Common myeloid progenitor, CD34-positive (primary cell): Measurements from ENCODE around the gene RAB17. TPM values are rescaled to one million over a fixed set of nuclear protein-coding genes. Genes with fewer than 3 reads are reported as not detected.

Experiments used
- CTCF ChIA-PET: fragments of 350-600 bp; sonication (Branson Sonifier 250); formaldehyde crosslinking; loops from one replicate; lab custom pipeline; 2021; ENCODE audit warnings: antibody characterized with exemption; lab: Charles Lee
- POLR2A ChIA-PET: fragments of 350-600 bp; sonication (Branson Sonifier 250); formaldehyde crosslinking; loops from one replicate; lab custom pipeline; 2021; ENCODE audit warnings: antibody characterized with exemption; lab: Charles Lee
- DNase-seq, 3 donors: peaks; one replicate each; pipeline versions ENCODE4 v3.0.0 to v3.0.0-alpha.2; 2013
- H3K27ac ChIP-seq, 2 experiments: 1 replicate in 1 of 2; 2 replicates in 1 of 2; pipeline ENCODE4 v1.7.0; 2013; ENCODE audit warnings: inconsistent platforms in 2 of 2, low read length in 2 of 2, mild to moderate bottlenecking in 2 of 2, low read depth in 1 of 2, moderate library complexity in 1 of 2; ENCODE audit not compliant: severe bottlenecking in 2 of 2, insufficient read depth in 1 of 2, poor library complexity in 1 of 2
- H3K27me3 ChIP-seq, 5 experiments: replicated peaks in 2 of 5; 1 replicate in 3 of 5; 2 replicates in 2 of 5; pipeline versions ENCODE4 v1.6.1 to v1.7.0; 2013; ENCODE audit warnings: low read length in 4 of 5, mild to moderate bottlenecking in 2 of 5, moderate library complexity in 2 of 5, inconsistent platforms in 1 of 5; ENCODE audit not compliant: insufficient read depth in 5 of 5, control insufficient read depth in 4 of 5
- H3K36me3 ChIP-seq, 4 experiments: 1 replicate in 2 of 4; 2 replicates in 2 of 4; pipeline versions ENCODE4 v1.6.1 to v1.7.0; 2013; ENCODE audit warnings: low read length in 3 of 4, control low read depth in 1 of 4, mild to moderate bottlenecking in 1 of 4; ENCODE audit not compliant: control insufficient read depth in 4 of 4, insufficient read depth in 4 of 4
- H3K4me1 ChIP-seq, 4 experiments: 1 replicate in 3 of 4; 2 replicates in 1 of 4; pipeline versions ENCODE4 v1.6.1 to v1.7.1; 2013; ENCODE audit warnings: low read length in 3 of 4, mild to moderate bottlenecking in 3 of 4, control low read depth in 1 of 4, inconsistent platforms in 1 of 4, moderate library complexity in 1 of 4; ENCODE audit not compliant: control insufficient read depth in 4 of 4, insufficient read depth in 4 of 4; ENCODE audit errors: control extremely low read depth in 1 of 4
- H3K4me3 ChIP-seq, 7 experiments: 1 replicate in 4 of 7; 2 replicates in 3 of 7; pipeline versions ENCODE4 v1.5.1 to v1.7.0; 2013; ENCODE audit warnings: mild to moderate bottlenecking in 7 of 7, low read length in 6 of 7, moderate library complexity in 6 of 7, inconsistent platforms in 2 of 7, low read depth in 2 of 7, control low read depth in 1 of 7; ENCODE audit not compliant: insufficient read depth in 4 of 7, control insufficient read depth in 1 of 7; ENCODE audit errors: extremely low read depth in 1 of 7
- H3K9me3 ChIP-seq, 5 experiments: 1 replicate in 4 of 5; 2 replicates in 1 of 5; pipeline versions ENCODE4 v1.6.1 to v1.7.1; 2013; ENCODE audit warnings: low read length in 4 of 5, mild to moderate bottlenecking in 2 of 5, inconsistent platforms in 1 of 5, low read depth in 1 of 5, moderate library complexity in 1 of 5; ENCODE audit not compliant: control insufficient read depth in 4 of 5, insufficient read depth in 2 of 5; ENCODE audit errors: control extremely low read depth in 1 of 5
- WGBS: methylation state at CpG from one replicate; pipeline ENCODE4 v1.1.5; 2013; ENCODE audit not compliant: insufficient coverage; 5-methylcytosine and 5-hydroxymethylcytosine counted together
- polyA plus RNA-seq: library from polyadenylated mRNA; unstranded; fragments of 120-200 nt; gene quantifications from one replicate; pipeline ENCODE4 v1.2.1, GENCODE V29; 2013

Gene RAB17, protein sequence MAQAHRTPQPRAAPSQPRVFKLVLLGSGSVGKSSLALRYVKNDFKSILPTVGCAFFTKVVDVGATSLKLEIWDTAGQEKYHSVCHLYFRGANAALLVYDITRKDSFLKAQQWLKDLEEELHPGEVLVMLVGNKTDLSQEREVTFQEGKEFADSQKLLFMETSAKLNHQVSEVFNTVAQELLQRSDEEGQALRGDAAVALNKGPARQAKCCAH
- 0.03 TPM for polyA plus RNA-seq

DNA sequence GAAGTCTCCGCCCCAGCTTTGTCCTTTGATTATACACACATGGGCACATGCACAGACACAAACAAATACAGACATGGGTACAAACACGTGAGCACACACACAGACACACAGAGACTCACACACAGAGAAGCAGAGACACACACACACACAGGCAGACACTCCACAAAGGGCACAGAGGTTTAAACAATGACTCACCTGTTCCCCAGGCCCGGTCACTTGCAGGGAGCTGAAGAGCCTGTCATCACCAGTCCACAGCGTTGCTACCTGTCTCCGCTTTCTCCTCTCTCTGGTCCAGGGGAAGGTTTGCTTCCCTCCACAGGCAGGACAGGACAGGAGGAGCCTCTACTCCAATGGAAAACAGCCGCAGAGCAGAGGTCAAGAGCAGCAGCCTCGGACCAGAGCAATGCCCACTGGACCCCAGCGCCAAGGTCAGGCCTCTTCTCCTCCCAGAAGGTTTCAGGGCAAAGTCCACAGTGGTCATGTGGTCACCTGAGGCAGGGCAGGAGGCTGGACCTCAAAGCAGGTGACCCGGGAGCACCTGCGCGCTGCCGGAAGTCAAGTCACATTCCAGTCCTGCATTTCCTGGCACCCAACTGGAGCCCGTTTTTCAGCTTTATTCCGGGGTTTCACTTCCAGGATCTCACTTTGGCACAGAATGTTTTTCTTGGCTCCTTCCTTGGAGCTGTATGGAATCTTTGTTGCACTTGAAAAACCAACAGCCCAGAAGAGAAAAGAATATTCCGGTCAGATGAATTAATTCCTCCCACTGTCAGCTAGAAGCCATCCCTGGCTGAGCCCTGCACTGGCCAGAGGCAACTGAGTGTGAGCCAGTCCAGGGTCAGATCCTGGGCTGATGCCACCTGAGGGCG is at the start of gene RAB17:
Gene RAB17 (minus strand): TSS at position 463 of the 869 bp plus-strand sequence. CDS start 4,580 bp downstream, outside the sequence.
- no peak for DNase-seq
- CTCF ChIA-PET, result interaction anchor here (0.7 to 1.7 kb wide), 4 partner anchors 9 to 82 kb away, joined by 3 to 7 read pairs (median 4); no protein-coding TSS in a partner anchor
- H3K27me3 ChIP-seq, result no peaks in the 10 kb centered on the region
- over 99% methylated on average over 16 of the region's 16 CpGs for WGBS
- peak within 1 kb of the TSS in 1 of 7 experiments; percentile 26 for H3K4me3 ChIP-seq
- H3K27ac ChIP-seq, result no peak within 1 kb of the TSS
- H3K36me3 ChIP-seq, result no peaks in the 10 kb centered on the region
- POLR2A ChIA-PET, result interaction anchor here (0.6 kb wide), 1 partner anchor 71 kb away, joined by 3 read pairs; no protein-coding TSS in a partner anchor
- H3K4me1 ChIP-seq, result peaks cover 2 to 11% (median 8%) of the 10 kb centered on the region in 4 experiments
- H3K9me3 ChIP-seq, result peaks cover 0 to 3% (median 0%) of the 10 kb centered on the region in 5 experiments

DNA sequence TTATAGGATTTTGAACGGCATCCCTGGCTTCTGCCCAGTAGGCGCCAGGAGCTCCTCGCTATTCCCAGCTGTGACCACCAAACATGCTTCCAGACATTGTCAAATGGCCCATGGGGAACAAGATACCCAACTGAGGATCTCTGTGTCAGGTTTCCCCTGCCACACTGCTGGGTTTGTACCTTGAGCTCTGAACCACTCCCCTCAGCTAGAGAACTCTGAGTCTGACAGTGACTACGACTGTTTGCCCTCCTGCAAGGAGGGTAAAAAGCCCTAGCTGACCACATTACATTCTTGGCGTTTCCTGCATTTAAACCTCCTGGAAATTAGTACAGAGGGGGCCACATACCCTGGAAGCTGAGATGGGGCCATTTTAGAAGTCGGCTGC is 49.3 kb upstream of the RAB17 start:
- Histone ChIP-seq H3K4me3 (no peak overlapping the region), H3K4me1 (no peaks in the 10 kb centered on the region), H3K9me3 (peaks cover 0 to 5% (median 1%) of the 10 kb centered on the region in 5 experiments), H3K27ac (no peak overlapping the region), H3K36me3 (no peaks in the 10 kb centered on the region), H3K27me3 (no peaks in the 10 kb centered on the region)
- POLR2A ChIA-PET, result no interaction called here
- CTCF ChIA-PET, result interaction anchor here (1.1 to 2.5 kb wide), 4 partner anchors 14 to 33 kb away, joined by 3 to 12 read pairs (median 4); no protein-coding TSS in a partner anchor
- 100% methylated on average over 6 of the region's 6 CpGs for WGBS
- no peak for DNase-seq

DNA sequence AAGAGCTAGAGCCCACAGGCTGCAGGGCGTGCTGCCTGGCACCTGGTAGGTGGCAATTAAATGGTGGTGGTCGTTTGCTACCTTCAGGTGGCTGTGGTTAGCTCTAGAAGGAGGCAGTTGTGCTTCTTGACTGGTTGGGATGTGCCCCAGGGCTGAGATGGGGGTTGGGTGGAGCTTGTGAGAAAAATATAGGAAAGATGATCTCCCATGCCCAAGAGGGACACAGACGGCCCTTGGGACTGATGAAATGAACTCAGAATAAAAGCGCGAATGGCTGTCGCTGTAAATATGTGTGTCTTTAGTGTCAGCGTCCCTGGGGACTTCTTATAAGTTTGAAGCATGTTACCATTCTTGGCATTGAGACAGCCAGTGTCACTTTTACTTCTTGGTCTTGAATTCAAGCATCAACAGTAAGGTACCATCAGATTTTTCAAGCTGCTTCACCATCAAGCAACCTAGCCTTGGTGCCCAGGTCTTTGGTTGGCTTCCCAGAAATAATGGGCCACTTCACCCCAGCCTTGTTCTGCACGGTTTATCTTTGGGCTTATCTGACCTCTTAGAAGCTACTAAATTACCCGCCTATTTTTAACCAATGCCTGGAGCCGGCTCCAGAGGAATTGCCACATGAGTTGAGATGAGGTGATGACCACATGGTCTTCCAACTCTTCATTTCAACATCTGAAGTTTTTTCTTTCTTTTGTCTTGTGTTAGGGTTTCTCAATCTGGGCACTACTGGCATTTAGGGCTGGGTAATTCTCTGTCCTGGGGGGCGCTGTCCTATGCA is 48.7 kb upstream of the RAB17 start:
- CTCF ChIA-PET, result interaction anchor here (1.1 to 2.5 kb wide), 5 partner anchors 13 to 34 kb away, joined by 3 to 12 read pairs (median 4); no protein-coding TSS in a partner anchor
- no peaks in the 10 kb centered on the region for H3K4me1 ChIP-seq

DNA sequence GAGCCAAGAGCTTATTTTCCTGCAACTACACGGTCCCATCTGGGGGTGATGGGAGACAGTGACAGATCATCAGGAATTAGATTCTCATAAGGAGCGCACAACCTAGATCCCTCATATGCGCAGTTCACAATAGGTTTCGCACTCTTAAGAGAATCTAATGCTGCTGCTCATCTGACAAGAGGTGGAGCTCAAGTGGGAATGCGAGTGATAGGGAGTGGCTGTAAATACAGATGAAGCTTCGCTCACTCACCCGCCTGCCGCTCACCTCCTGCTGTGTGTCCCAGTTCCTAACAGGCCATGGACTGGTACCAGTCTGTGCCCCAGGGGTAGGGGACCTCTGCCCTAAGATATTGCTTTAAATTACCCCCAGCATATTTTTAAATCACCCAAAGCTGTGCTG is 47.6 kb upstream of the RAB17 start:
- H3K27ac ChIP-seq, result no peak overlapping the region
- no peak overlapping the region for H3K4me3 ChIP-seq
- no peaks in the 10 kb centered on the region for H3K4me1 ChIP-seq
- ChIA-PET CTCF (interaction anchor here (0.6 to 2.3 kb wide), 5 partner anchors 17 to 1971 kb away, joined by 3 to 7 read pairs (median 3); no protein-coding TSS in a partner anchor), POLR2A (no interaction called here)
- no peaks in the 10 kb centered on the region for H3K27me3 ChIP-seq
- no peaks in the 10 kb centered on the region for H3K36me3 ChIP-seq
- WGBS, result 94% methylated on average over 6 of the region's 8 CpGs
- DNase-seq, result no peak
- H3K9me3 ChIP-seq, result peaks cover 0 to 11% (median 2%) of the 10 kb centered on the region in 5 experiments

More for the DNA sequence above, 48.7 kb upstream of the RAB17 start:
- H3K4me3 ChIP-seq, result no peak overlapping the region
- H3K9me3 ChIP-seq, result peaks cover 0 to 10% (median 2%) of the 10 kb centered on the region in 5 experiments
- no peak for DNase-seq
- no peak overlapping the region for H3K27ac ChIP-seq
- POLR2A ChIA-PET, result no interaction called here
- no peaks in the 10 kb centered on the region for H3K27me3 ChIP-seq
- WGBS, result 88% methylated on average over 9 of the region's 11 CpGs
- H3K36me3 ChIP-seq, result no peaks in the 10 kb centered on the region

- Histone ChIP-seq H3K27me3 (no peaks in the 10 kb centered on the region), H3K36me3 (no peaks in the 10 kb centered on the region), H3K4me3 (no peak overlapping the region), H3K27ac (no peak overlapping the region), H3K4me1 (no peaks in the 10 kb centered on the region), H3K9me3 (peaks cover 0 to 11% (median 2%) of the 10 kb centered on the region in 5 experiments)
- ChIA-PET POLR2A (no interaction called here), CTCF (interaction anchor here (0.6 to 2.3 kb wide), 5 partner anchors 16 to 1970 kb away, joined by 3 to 7 read pairs (median 3); no protein-coding TSS in a partner anchor)
- 67% methylated on average over 1 of the region's 3 CpGs for WGBS
- no peak for DNase-seq
Observed at GRCh38 chr2:237637429-237638135, 47.0 kb upstream of the RAB17 start.

GRCh38 chr2:237636578-237636977 is 46.0 kb upstream of the RAB17 start:
- no peaks in the 10 kb centered on the region for H3K27me3 ChIP-seq
- 91% methylated on average over 1 of the region's 1 CpG for WGBS
- ChIA-PET CTCF (interaction anchor here (1.2 to 2.3 kb wide), 2 partner anchors 15 to 19 kb away, joined by 3 to 7 read pairs; no protein-coding TSS in a partner anchor), POLR2A (no interaction called here)
- no peak overlapping the region for H3K27ac ChIP-seq
- H3K9me3 ChIP-seq, result peaks cover 0 to 11% (median 2%) of the 10 kb centered on the region in 5 experiments
- no peak for DNase-seq
- no peak overlapping the region for H3K4me3 ChIP-seq
- H3K36me3 ChIP-seq, result peaks cover 0 to 2% (median 0%) of the 10 kb centered on the region in 4 experiments
- H3K4me1 ChIP-seq, result no peaks in the 10 kb centered on the region
